GM13977 (cell line): ENCODE data around the gene HDDC3.

ENCODE experiments used
- DNase-seq: peaks from one replicate; pipeline ENCODE4 v3.0.0; 2012; ENCODE audit warnings: low spot score
- in situ Hi-C: fragments of 300-500 bp; cut with MboI; formaldehyde crosslinking; loops from one replicate; pipeline ENCODE4 v1.12.0; 2022; ENCODE audit warnings: low sequenced_read_pairs, low pct_unique_long_range_greater_than_20kb, mixed read lengths, inconsistent platforms; ENCODE audit not compliant: unreplicated experiment
- TF ChIP-seq, protein P1 (sequence below): IDR thresholded peaks from 2 replicates; pipeline ENCODE4 v1.5.1; 2012; ENCODE audit warnings: mild to moderate bottlenecking, control low read depth; ENCODE audit not compliant: insufficient read depth; ENCODE audit errors: extremely low read depth, missing control alignments

The HDDC3 gene

DNA sequence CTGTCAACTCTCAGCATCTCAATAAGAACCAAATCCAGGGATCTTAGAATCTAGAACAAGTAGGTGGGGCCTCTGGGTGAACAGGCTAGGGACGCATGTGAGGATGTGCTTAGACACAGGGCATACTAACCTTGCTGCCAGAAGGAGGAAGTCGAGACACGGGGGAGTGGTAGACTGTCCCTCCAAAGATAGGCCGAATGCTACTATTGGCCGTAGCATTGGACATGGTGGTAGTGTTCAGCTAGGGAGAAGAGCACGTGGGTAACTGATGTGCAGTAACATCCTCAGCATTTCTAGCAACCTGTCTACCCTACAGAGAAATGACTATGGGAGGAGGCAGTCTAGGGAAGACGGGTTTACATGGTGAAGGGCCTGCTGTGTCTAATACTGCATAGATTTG is 37.9 kb upstream of the HDDC3 start:
- TF ChIP-seq, protein P1, sequence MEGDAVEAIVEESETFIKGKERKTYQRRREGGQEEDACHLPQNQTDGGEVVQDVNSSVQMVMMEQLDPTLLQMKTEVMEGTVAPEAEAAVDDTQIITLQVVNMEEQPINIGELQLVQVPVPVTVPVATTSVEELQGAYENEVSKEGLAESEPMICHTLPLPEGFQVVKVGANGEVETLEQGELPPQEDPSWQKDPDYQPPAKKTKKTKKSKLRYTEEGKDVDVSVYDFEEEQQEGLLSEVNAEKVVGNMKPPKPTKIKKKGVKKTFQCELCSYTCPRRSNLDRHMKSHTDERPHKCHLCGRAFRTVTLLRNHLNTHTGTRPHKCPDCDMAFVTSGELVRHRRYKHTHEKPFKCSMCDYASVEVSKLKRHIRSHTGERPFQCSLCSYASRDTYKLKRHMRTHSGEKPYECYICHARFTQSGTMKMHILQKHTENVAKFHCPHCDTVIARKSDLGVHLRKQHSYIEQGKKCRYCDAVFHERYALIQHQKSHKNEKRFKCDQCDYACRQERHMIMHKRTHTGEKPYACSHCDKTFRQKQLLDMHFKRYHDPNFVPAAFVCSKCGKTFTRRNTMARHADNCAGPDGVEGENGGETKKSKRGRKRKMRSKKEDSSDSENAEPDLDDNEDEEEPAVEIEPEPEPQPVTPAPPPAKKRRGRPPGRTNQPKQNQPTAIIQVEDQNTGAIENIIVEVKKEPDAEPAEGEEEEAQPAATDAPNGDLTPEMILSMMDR = no peak
- DNase-seq = no peak
- in situ Hi-C loops = no loop called here

DNA sequence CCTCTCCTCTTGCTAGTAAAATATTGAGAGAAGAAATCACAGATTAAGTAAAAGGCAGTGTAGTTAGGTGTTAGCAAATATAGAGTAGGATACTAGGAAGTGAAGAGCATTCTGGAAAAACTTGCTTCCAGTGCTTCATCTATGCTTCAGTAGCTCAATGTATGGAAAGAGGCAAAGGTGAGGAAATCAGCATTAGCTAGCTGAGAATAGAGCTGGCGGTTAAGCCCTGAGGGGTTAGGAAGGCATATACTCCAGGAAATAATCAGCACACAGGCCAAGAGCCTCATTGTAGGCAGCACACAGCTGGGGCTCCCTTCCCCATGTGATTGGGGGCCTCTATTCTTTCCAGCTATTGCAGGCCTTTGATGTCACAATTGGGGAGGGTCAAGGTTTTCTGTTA is 36.1 kb upstream of the HDDC3 start:
- no peak for DNase-seq
- in situ Hi-C loops = no loop called here
- TF ChIP-seq, protein P1 = no peak

DNA sequence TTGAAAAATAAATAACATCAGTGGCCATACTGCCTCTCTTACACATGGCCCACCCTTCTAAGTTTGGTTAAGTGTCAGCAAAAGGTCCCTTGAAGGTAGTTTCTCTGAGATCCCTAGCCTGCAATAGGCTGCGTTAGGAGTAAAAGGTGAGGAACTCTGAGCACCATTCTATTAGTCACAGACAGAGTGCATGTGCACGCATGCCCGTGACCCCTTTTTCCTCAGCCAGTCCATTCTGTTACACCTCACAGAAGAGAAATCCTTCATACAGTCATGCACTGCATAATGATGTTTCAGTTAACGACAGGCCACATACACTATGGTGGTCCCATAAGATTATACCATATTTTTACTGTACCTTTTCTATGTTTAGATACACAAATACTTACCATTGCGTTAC is 34.9 kb upstream of the HDDC3 start:
- in situ Hi-C loops = no loop called here
- TF ChIP-seq, protein P1 = no peak
- no peak for DNase-seq

DNA sequence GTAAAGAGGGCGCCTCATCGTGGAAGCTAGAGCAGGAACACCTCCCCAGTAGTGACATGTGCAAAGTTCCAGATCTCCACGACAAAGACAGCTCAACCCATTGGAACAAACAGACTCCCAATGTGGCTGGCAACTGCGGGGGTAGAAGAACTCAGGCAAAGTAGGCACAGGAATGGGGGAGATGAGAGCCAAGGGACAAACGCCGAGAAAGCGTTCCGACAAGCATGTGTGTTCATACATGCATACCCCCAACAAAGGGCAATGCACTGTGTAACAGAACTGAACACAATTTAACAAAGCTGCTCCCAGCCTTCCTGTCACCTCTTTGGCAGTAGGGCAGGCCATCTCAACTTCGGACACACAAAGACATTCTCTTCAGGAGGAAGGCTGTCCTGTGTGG is 33.9 kb upstream of the HDDC3 start:
- DNase-seq = no peak
- TF ChIP-seq, protein P1 = no peak
- in situ Hi-C loops = no loop called here

DNA sequence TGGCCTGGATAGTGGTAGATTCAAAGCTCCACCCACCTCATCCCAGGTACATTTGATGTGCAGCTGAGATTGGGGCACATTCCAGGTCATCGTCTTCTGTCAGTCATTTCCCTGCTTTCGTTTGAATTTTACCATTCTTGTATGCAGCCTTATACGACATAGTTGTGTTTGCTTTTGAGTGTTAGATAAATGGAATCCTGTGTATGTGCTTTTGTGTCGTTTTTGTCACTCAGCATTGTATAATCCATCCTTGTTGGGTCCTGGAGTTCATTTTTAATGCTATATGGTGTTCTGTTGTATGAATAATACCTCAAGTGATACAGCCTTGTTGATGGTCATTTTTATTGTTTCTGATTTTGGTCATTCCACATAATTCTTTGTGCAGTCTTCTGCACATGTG is 29.7 kb upstream of the HDDC3 start:
- in situ Hi-C loops = no loop called here
- TF ChIP-seq, protein P1 = no peak
- no peak for DNase-seq

DNA sequence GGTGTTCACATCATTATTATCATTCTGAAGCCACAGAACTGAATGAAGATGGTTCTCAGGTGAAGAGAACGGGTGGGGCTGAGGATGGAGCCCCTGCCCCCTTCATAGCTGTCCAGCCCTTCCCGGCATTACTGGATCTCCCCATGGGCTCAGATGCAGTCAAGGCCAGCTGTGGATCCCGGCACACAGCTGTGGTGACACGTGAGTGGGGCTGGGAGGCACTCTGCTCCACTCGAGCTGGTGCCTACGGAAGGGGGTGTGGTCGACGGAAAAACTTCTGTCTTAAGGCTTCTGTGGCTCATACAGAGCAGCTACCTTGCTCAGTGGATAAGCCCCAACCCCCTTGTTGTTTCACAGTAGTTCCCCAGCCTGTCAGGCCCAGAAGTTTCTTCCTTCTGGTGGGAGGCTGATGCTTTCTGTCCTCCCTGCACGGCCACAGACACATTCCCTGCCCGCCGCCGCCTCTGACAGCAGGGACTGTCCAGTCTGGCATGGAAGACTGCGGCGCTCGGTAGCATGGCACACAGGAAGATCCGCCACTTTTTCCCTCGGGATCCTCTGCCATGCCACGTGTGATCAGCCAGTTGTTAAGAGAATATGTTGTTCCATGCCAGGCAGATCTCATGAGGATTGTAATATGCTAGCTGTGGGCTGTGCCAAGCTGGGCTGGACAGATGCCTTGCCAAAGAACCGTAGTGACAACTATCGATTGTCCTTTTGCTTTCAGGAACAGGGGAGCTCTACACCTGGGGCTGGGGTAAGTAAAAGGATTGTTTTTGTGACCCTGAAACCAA is 28.1 kb upstream of the HDDC3 start:
- DNase-seq = no peak
- TF ChIP-seq, protein P1 = no peak
- in situ Hi-C loops = no loop called here
